Smooth muscle cell (in vitro differentiated cells): ENCODE measurements around the gene B4GALT1. TPM values are rescaled to one million over a fixed set of nuclear protein-coding genes. Genes with fewer than 3 reads are reported as not detected.
A peak's percentile ranks its signal among the peaks of the same experiment; 100 is the strongest.

Source experiments
- DNase-seq: peaks from one replicate; lab custom pipeline; 2025; ENCODE audit not compliant: unreplicated experiment; lab: John Stamatoyannopoulos, UW
- H2AFZ ChIP-seq: fragments of 200-600 bp; sonication (generic); 2 replicates; pipeline ENCODE4 v1.6.0; 2016; ENCODE audit warnings: antibody characterized with exemption, low read depth, mild to moderate bottlenecking
- H3F3A ChIP-seq: fragments of 200-600 bp; sonication (generic); 2 replicates; pipeline ENCODE4 v1.6.0; 2017; ENCODE audit warnings: antibody characterized with exemption, low read depth
- H3K27ac ChIP-seq: fragments of 200-600 bp; sonication (generic); 2 replicates; pipeline ENCODE4 v1.5.1; 2016; ENCODE audit warnings: low read depth, mild to moderate bottlenecking
- H3K27me3 ChIP-seq: fragments of 200-600 bp; sonication (generic); 2 replicates; pipeline ENCODE4 v1.6.1; 2016; ENCODE audit warnings: low read depth, mild to moderate bottlenecking
- H3K36me3 ChIP-seq: fragments of 200-600 bp; sonication (generic); 2 replicates; pipeline ENCODE4 v1.5.1; 2016; ENCODE audit warnings: low read depth
- H3K4me1 ChIP-seq: fragments of 200-600 bp; sonication (generic); 2 replicates; pipeline ENCODE4 v1.5.1; 2016; ENCODE audit warnings: low read depth
- H3K4me2 ChIP-seq: fragments of 200-600 bp; sonication (generic); 2 replicates; pipeline ENCODE4 v1.6.0; 2016; ENCODE audit warnings: mild to moderate bottlenecking
- H3K4me3 ChIP-seq: fragments of 200-600 bp; sonication (generic); 2 replicates; pipeline ENCODE4 v1.5.1; 2016; ENCODE audit warnings: mild to moderate bottlenecking
- H3K79me2 ChIP-seq: fragments of 200-600 bp; sonication (generic); 2 replicates; pipeline ENCODE4 v1.6.0; 2016; ENCODE audit warnings: low read depth, mild to moderate bottlenecking
- H3K9ac ChIP-seq: fragments of 200-600 bp; sonication (generic); 2 replicates; pipeline ENCODE4 v1.6.0; 2016; ENCODE audit warnings: low read depth
- H3K9me3 ChIP-seq: fragments of 200-600 bp; sonication (generic); replicated peaks from 2 replicates; pipeline ENCODE4 v1.5.1; 2016; ENCODE audit warnings: low read depth
- H4K20me1 ChIP-seq: fragments of 200-600 bp; sonication (generic); 2 replicates; pipeline ENCODE4 v1.6.0; 2016; ENCODE audit warnings: low read depth
- CTCF ChIP-seq: fragments of 200-600 bp; sonication (generic); IDR thresholded peaks from 2 replicates; pipeline ENCODE4 v1.5.1; 2017; ENCODE audit warnings: borderline replicate concordance, mild to moderate bottlenecking, antibody characterized with exemption; ENCODE audit not compliant: insufficient read depth, poor library complexity, severe bottlenecking
- WGBS: methylation state at CpG from one replicate; pipeline ENCODE4 v1.1.7; 2016; ENCODE audit warnings: low lambda C conversion rate; 5-methylcytosine and 5-hydroxymethylcytosine counted together
- polyA plus RNA-seq: library from polyadenylated mRNA; unstranded; fragments of >200 nt; fragmentation: Nextera tagmentation; extraction: Ambion mirVana; gene quantifications from 2 replicates; pipeline ENCODE4 v1.2.1, GENCODE V29; 2016
- total RNA-seq: library from RNA; depleted of rRNA; stranded (reverse); fragments of >200 nt; gene quantifications from 2 replicates; pipeline ENCODE4 v1.2.3, GENCODE V29; 2014

B4GALT1 gene
- total and polyA plus RNA-seq, 2 experiments from 2014 or later, result 49.2 to 56.3 TPM

- DNase-seq, result no peak
Measured at GRCh38 chr9:33192493-33193255, 25.5 kb upstream of the B4GALT1 start.

GRCh38 chr9:33190021-33190705 lies 23.0 kb upstream of the B4GALT1 start:
- Histone ChIP-seq H3K4me1 (peaks cover 18% of the 10 kb centered on the region), H4K20me1 (no peaks in the 10 kb centered on the region), H3K9ac (no peak overlapping the region), H3K9me3 (no peaks in the 10 kb centered on the region), H3F3A (peaks cover 24% of the 10 kb centered on the region), H3K27ac (no peak overlapping the region), H3K4me2 (no peak overlapping the region), H3K79me2 (no peaks in the 10 kb centered on the region), H3K4me3 (no peak overlapping the region), H2AFZ (no peak overlapping the region), H3K27me3 (no peaks in the 10 kb centered on the region), H3K36me3 (no peaks in the 10 kb centered on the region)
- no peak for DNase-seq
- no peak for TF ChIP-seq CTCF
- 92% methylated on average over 4 of the region's 4 CpGs for WGBS

More at GRCh38 chr9:33192493-33193255, 25.5 kb upstream of the B4GALT1 start:
- H3K27me3 ChIP-seq, result no peaks in the 10 kb centered on the region
- no peaks in the 10 kb centered on the region for H3K79me2 ChIP-seq
- peaks cover 9% of the 10 kb centered on the region for H3K4me1 ChIP-seq
- no peak overlapping the region for H3K9ac ChIP-seq
- no peak overlapping the region for H3K4me3 ChIP-seq
- H4K20me1 ChIP-seq, result no peaks in the 10 kb centered on the region
- H3K9me3 ChIP-seq, result no peaks in the 10 kb centered on the region
- H3K27ac ChIP-seq, result peak overlapping the region; percentile 49
- H3K4me2 ChIP-seq, result peak overlapping the region; percentile 54
- H3F3A ChIP-seq, result peaks cover 18% of the 10 kb centered on the region
- no peak for TF ChIP-seq CTCF
- no peaks in the 10 kb centered on the region for H3K36me3 ChIP-seq
- H2AFZ ChIP-seq, result peak overlapping the region; percentile 62
- WGBS, result 42% methylated on average over 3 of the region's 3 CpGs

GRCh38 chr9:33189331-33189791 lies 22.2 kb upstream of the B4GALT1 start:
- Histone ChIP-seq H2AFZ (no peak overlapping the region), H3K27ac (no peak overlapping the region), H3K4me1 (peaks cover 18% of the 10 kb centered on the region), H3K4me2 (peak overlapping the region; percentile 78), H4K20me1 (no peaks in the 10 kb centered on the region), H3F3A (peaks cover 24% of the 10 kb centered on the region), H3K27me3 (no peaks in the 10 kb centered on the region), H3K9ac (no peak overlapping the region), H3K9me3 (no peaks in the 10 kb centered on the region), H3K4me3 (no peak overlapping the region), H3K79me2 (no peaks in the 10 kb centered on the region), H3K36me3 (no peaks in the 10 kb centered on the region)
- no peak for TF ChIP-seq CTCF
- no peak for DNase-seq
- WGBS, result 66% methylated on average over 5 of the region's 6 CpGs
